Body of pancreas (tissue), 4 donors: ENCODE results near the gene AKAP13.

Experiments used
- POLR2A ChIP-seq, 3 donors: fragments of 450-650 bp; IDR thresholded peaks; one replicate each; pipeline ENCODE4 v1.6.1; 2016; ENCODE audit warnings: antibody characterized with exemption in 3 of 3, mild to moderate bottlenecking in 2 of 3
- TF ChIP-seq, protein P1 (sequence below), 7 experiments: fragments of 450-650 bp in 4 of 7; fragments of 200-600 bp in 3 of 7; sonication (generic) in 3 of 7; IDR thresholded peaks; one replicate each; pipeline ENCODE4 v1.5.1; 2016 to 2019; ENCODE audit warnings: antibody characterized with exemption in 7 of 7

DNA sequence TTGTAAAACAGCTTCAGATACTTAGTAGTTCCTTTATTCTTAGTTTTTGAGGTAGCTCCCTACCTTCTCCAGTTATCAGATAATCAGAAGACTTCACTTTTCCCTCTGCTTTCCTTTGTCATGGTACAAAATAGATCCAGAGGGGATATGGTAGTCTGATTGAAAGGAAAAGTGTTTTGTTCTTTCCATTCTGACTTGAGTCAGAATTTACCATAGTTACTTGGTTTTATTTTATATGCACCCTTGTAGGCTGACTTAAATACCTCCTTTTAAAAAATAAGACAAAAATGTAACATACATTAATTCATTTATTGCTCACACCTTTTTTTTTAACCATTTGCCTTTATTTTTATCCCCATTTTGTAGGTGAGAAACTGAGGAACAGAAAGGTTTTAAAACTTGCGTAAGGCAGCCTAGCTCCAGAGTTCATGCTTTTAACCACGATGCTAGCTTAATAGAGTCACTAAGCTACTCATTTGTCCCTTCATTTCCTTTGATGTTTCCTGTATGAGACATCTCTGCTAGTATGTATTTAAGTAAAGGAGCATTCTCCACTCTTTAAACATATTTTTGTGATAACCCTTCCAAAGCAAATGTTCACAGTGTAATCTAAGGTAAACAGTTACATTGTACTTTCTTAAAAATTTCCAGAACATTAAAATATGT lies 226.9 kb downstream of the AKAP13 start:
- no peak for TF ChIP-seq POLR2A (IDR thresholded peaks at IDR 0.05)
- TF ChIP-seq, protein P1, sequence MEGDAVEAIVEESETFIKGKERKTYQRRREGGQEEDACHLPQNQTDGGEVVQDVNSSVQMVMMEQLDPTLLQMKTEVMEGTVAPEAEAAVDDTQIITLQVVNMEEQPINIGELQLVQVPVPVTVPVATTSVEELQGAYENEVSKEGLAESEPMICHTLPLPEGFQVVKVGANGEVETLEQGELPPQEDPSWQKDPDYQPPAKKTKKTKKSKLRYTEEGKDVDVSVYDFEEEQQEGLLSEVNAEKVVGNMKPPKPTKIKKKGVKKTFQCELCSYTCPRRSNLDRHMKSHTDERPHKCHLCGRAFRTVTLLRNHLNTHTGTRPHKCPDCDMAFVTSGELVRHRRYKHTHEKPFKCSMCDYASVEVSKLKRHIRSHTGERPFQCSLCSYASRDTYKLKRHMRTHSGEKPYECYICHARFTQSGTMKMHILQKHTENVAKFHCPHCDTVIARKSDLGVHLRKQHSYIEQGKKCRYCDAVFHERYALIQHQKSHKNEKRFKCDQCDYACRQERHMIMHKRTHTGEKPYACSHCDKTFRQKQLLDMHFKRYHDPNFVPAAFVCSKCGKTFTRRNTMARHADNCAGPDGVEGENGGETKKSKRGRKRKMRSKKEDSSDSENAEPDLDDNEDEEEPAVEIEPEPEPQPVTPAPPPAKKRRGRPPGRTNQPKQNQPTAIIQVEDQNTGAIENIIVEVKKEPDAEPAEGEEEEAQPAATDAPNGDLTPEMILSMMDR (IDR thresholded peaks at IDR 0.05), result no peak
